G401 (cell line): ENCODE results near the gene NFIL3. TPM values are rescaled to one million over a fixed set of nuclear protein-coding genes. Genes with fewer than 3 reads are reported as not detected.
A peak's percentile ranks its signal among the peaks of the same experiment; 100 is the strongest.
"Not testable (repeated sequence)": the region's sequence is repeated elsewhere in the genome, so short reads cannot be mapped to it uniquely, and the experiment has no call there.

Source experiments
- DNase-seq: peaks from one replicate; pipeline ENCODE4 v3.0.0-alpha.2; 2015; ENCODE audit warnings: low spot score
- in situ Hi-C: cut with HindIII; loops from 2 replicates; pipeline ENCODE4 v1.10.0; 2016; ENCODE audit warnings: low sequenced_read_pairs, mixed read lengths
- total RNA-seq: library from RNA; depleted of rRNA; stranded (reverse); fragments of >200 nt; shearing (Covaris generic); gene quantifications from 2 replicates; pipeline ENCODE4 v1.2.3, GENCODE V29; 2014; rRNA removed

NFIL3 gene
- 0.10 and 0.92 TPM in 2 replicates for total RNA-seq

GRCh38 chr9:91423785-91424402 lies at the start of gene NFIL3:
Gene NFIL3, minus strand, starts transcription at chr9:91423832. Its CDS starts 13,098 bp downstream, at chr9:91410734.
- DNase-seq: peak; percentile 83
- in situ Hi-C loops: no loop called here

- in situ Hi-C loops, DNase-seq: not testable (repeated sequence)
These were observed 47.9 kb upstream of the NFIL3 start for GRCh38 chr9:91471524-91471923.

GRCh38 chr9:91465420-91465819 lies 41.8 kb upstream of the NFIL3 start:
- in situ Hi-C loops: no loop called here
- no peak for DNase-seq

GRCh38 chr9:91458906-91459305 lies 35.3 kb upstream of the NFIL3 start:
- in situ Hi-C loops: no loop called here
- no peak for DNase-seq

- in situ Hi-C loops: no loop called here
- no peak for DNase-seq
These were observed 29.2 kb upstream of the NFIL3 start for GRCh38 chr9:91452844-91453243.

- in situ Hi-C loops: no loop called here
- no peak for DNase-seq
These were observed 28.0 kb upstream of the NFIL3 start for GRCh38 chr9:91451431-91452270.

- in situ Hi-C loops: no loop called here
- no peak for DNase-seq
These were observed 21.5 kb upstream of the NFIL3 start for GRCh38 chr9:91445135-91445534.

- DNase-seq: no peak
- in situ Hi-C loops: no loop called here
These were observed 20.4 kb upstream of the NFIL3 start for GRCh38 chr9:91443994-91444392.

- no peak for DNase-seq
- in situ Hi-C loops: no loop called here
These were observed 19.8 kb upstream of the NFIL3 start for GRCh38 chr9:91443321-91443993.

GRCh38 chr9:91436841-91437240 lies 13.2 kb upstream of the NFIL3 start:
- DNase-seq: no peak
- in situ Hi-C loops: no loop called here

GRCh38 chr9:91433180-91433579 lies 9.5 kb upstream of the NFIL3 start:
- in situ Hi-C loops: no loop called here
- DNase-seq: peak; percentile 45

- in situ Hi-C loops: no loop called here
- DNase-seq: no peak
These were observed 7.9 kb upstream of the NFIL3 start for GRCh38 chr9:91431485-91431884.

- in situ Hi-C loops: no loop called here
- DNase-seq: no peak
These were observed 5.9 kb upstream of the NFIL3 start for GRCh38 chr9:91429501-91429900.

GRCh38 chr9:91428927-91429351 lies 5.3 kb upstream of the NFIL3 start:
- in situ Hi-C loops: no loop called here
- DNase-seq: no peak

GRCh38 chr9:91428436-91428835 lies 4.8 kb upstream of the NFIL3 start:
- in situ Hi-C loops: no loop called here
- no peak for DNase-seq

GRCh38 chr9:91427873-91428272 lies 4.2 kb upstream of the NFIL3 start:
- in situ Hi-C loops: no loop called here
- no peak for DNase-seq

- in situ Hi-C loops: no loop called here
These were observed 2.6 kb upstream of the NFIL3 start for GRCh38 chr9:91426123-91426745.

GRCh38 chr9:91425271-91425670 lies 1.6 kb upstream of the NFIL3 start:
- in situ Hi-C loops: no loop called here
- no peak for DNase-seq

More at GRCh38 chr9:91426123-91426745, 2.6 kb upstream of the NFIL3 start:
- peak; percentile 71 for DNase-seq

GRCh38 chr9:91424403-91425176 lies 958 bp upstream of the NFIL3 start:
- DNase-seq: peak; percentile 70
- in situ Hi-C loops: no loop called here
